Transverse colon (tissue), 4 donors: Measurements from ENCODE around the gene CHD1L. TPM values are rescaled to one million over a fixed set of nuclear protein-coding genes. Genes with fewer than 3 reads are reported as not detected.

Experiments
- DNase-seq: peaks from one replicate; pipeline ENCODE4 v3.0.0-alpha.2; 2019
- H3K27ac ChIP-seq, 4 donors: fragments of 200-600 bp; sonication (generic); 2 replicates each; pipeline ENCODE4 v1.5.1; 2016 to 2018; ENCODE audit warnings: inconsistent platforms in 4 of 4
- H3K27me3 ChIP-seq: fragments of 200-600 bp; sonication (generic); 2 replicates; pipeline ENCODE4 v1.5.1; 2017; ENCODE audit warnings: inconsistent platforms
- H3K36me3 ChIP-seq, 4 donors: fragments of 200-600 bp; sonication (generic); 2 replicates each; pipeline ENCODE4 v1.5.1; 2017 to 2019; ENCODE audit warnings: inconsistent platforms in 4 of 4
- H3K4me1 ChIP-seq, 4 donors: fragments of 200-600 bp; sonication (generic); 2 replicates each; pipeline ENCODE4 v1.5.1; 2017 to 2020; ENCODE audit warnings: inconsistent platforms in 4 of 4
- H3K4me3 ChIP-seq, 4 donors: fragments of 200-600 bp; sonication (generic); 1 replicate in 1 of 4; 2 replicates in 3 of 4; pipeline versions ENCODE4 v1.5.1 to v1.6.1; 2017 to 2019; ENCODE audit warnings: inconsistent platforms in 4 of 4
- H3K9me3 ChIP-seq, 2 donors: fragments of 200-600 bp; sonication (generic); 2 replicates each; pipeline ENCODE4 v1.5.1; 2017 to 2019; ENCODE audit warnings: inconsistent platforms in 2 of 2
- CTCF ChIP-seq, 5 experiments: fragments of 200-600 bp in 3 of 5; fragments of 450-650 bp in 2 of 5; sonication (generic) in 3 of 5; IDR thresholded peaks; 1 replicate in 2 of 5; 2 replicates in 3 of 5; pipeline ENCODE4 v1.5.1; 2016 to 2017; ENCODE audit warnings: antibody characterized with exemption in 5 of 5, inconsistent platforms in 3 of 5, mild to moderate bottlenecking in 2 of 5, moderate library complexity in 1 of 5
- EP300 ChIP-seq: sonication (generic); formaldehyde crosslinking; IDR thresholded peaks from one replicate; pipeline ENCODE4 v1.6.1; 2017; ENCODE audit warnings: antibody characterized with exemption, low read depth
- POLR2A ChIP-seq: fragments of 450-650 bp; IDR thresholded peaks from one replicate; pipeline ENCODE4 v1.6.1; 2016; ENCODE audit warnings: antibody characterized with exemption, mild to moderate bottlenecking, moderate library complexity
- POLR2AphosphoS5 ChIP-seq, 3 donors: sonication (generic); formaldehyde crosslinking; IDR thresholded peaks; one replicate each; pipeline ENCODE4 v1.6.1; 2016; ENCODE audit warnings: antibody characterized with exemption in 3 of 3
- WGBS, 2 donors: methylation state at CpG; one replicate each; pipeline ENCODE4 v1.1.5; 2018; ENCODE audit warnings: low coverage in 1 of 2; 5-methylcytosine and 5-hydroxymethylcytosine counted together
- in situ Hi-C, 4 donors: fragments of 200-750 bp; cut with MboI; loops; one replicate each; pipeline versions ENCODE4 v1.15.0 to v1.15.1; 2017; ENCODE audit warnings: low sequenced_read_pairs in 3 of 4, low pct_ligation_motif_present in 1 of 4, low pct_unique_long_range_greater_than_20kb in 1 of 4
- intact Hi-C: fragments of 100-400 bp; cut with DNase I; formaldehyde crosslinking; loops from one replicate; pipeline ENCODE4 v1.15.1; 2023; ENCODE audit warnings: low total_unique reads
- total RNA-seq, 4 donors: library from RNA; depleted of rRNA; stranded (reverse); fragments of >200 nt; gene quantifications; one replicate each; pipeline ENCODE4 v1.1.0, GENCODE V29; 2016

Gene CHD1L
- total RNA-seq, 4 donors from 2014 or later = 27.1 to 32.9 (median 30.1) TPM

GRCh38 chr1:147264158-147264768 lies 21.8 kb downstream of the CHD1L start:
- in situ Hi-C loops = loop anchor here in 1 of 4 donors (25.0 kb wide), 1 partner anchor 373 kb away; no protein-coding TSS in a partner anchor
- TF ChIP-seq POLR2A = no peak
- no peak for TF ChIP-seq EP300
- TF ChIP-seq POLR2AphosphoS5 (IDR thresholded peaks at IDR 0.05) = no peak
- TF ChIP-seq CTCF (IDR thresholded peaks at IDR 0.05) = no peak
- no peaks in the 10 kb centered on the region for H3K27me3 ChIP-seq
- H3K36me3 ChIP-seq = peaks cover 0 to 41% (median 18%) of the 10 kb centered on the region in 4 donors
- no peaks in the 10 kb centered on the region for H3K4me1 ChIP-seq
- 92 to 100% methylated on average over 2 to 3 of the region's 3 CpGs for WGBS, 2 donors
- no peak for DNase-seq
- H3K9me3 ChIP-seq = no peaks in the 10 kb centered on the region
- no peak overlapping the region for H3K27ac ChIP-seq
- H3K4me3 ChIP-seq = no peak overlapping the region
- intact Hi-C loops = no loop called here

GRCh38 chr1:147266381-147266780 lies 23.9 kb downstream of the CHD1L start:
- in situ Hi-C loops (loop anchor here in 1 of 4 donors (25.0 kb wide), 1 partner anchor 371 kb away; no protein-coding TSS in a partner anchor), intact Hi-C loops (no loop called here)
- peaks cover 0 to 51% (median 16%) of the 10 kb centered on the region in 4 donors for H3K36me3 ChIP-seq
- H3K9me3 ChIP-seq = no peaks in the 10 kb centered on the region
- TF ChIP-seq EP300 = no peak
- TF ChIP-seq CTCF (IDR thresholded peaks at IDR 0.05) = no peak
- TF ChIP-seq POLR2A = no peak
- no peak for TF ChIP-seq POLR2AphosphoS5 (IDR thresholded peaks at IDR 0.05)
- WGBS, 2 donors = 94 to 97% methylated on average over 5 of the region's 5 CpGs
- no peaks in the 10 kb centered on the region for H3K27me3 ChIP-seq
- no peak overlapping the region for H3K4me3 ChIP-seq
- H3K27ac ChIP-seq = no peak overlapping the region
- no peaks in the 10 kb centered on the region for H3K4me1 ChIP-seq
- DNase-seq = no peak

- intact Hi-C loops = no loop called here
- Histone ChIP-seq H3K27me3 (no peaks in the 10 kb centered on the region), H3K4me3 (no peak overlapping the region), H3K36me3 (peaks cover 0 to 45% (median 18%) of the 10 kb centered on the region in 4 donors), H3K4me1 (no peaks in the 10 kb centered on the region), H3K27ac (no peak overlapping the region), H3K9me3 (no peaks in the 10 kb centered on the region)
- DNase-seq = no peak
- TF ChIP-seq CTCF (IDR thresholded peaks at IDR 0.05) (no peak), POLR2A (no peak)
- 94 to 100% methylated on average over 3 to 4 of the region's 4 CpGs for WGBS, 2 donors
- in situ Hi-C loops = loop anchor here in 1 of 4 donors (25.0 kb wide), 1 partner anchor 370 kb away; no protein-coding TSS in a partner anchor
Measured at GRCh38 chr1:147267711-147268110, 25.2 kb downstream of the CHD1L start.

- TF ChIP-seq CTCF (IDR thresholded peaks at IDR 0.05) = no peak
- no peak for TF ChIP-seq POLR2AphosphoS5 (IDR thresholded peaks at IDR 0.05)
- no peak for TF ChIP-seq POLR2A
- TF ChIP-seq EP300 = no peak
- Histone ChIP-seq H3K27ac (no peak overlapping the region), H3K4me1 (peaks cover 0 to 6% (median 3%) of the 10 kb centered on the region in 4 donors), H3K27me3 (no peaks in the 10 kb centered on the region), H3K9me3 (no peaks in the 10 kb centered on the region), H3K4me3 (no peak overlapping the region), H3K36me3 (peaks cover 0 to 39% (median 17%) of the 10 kb centered on the region in 4 donors)
- no peak for DNase-seq
- in situ Hi-C loops (loop anchor here in 2 of 4 donors (10.0 to 25.0 kb wide), 2 partner anchors 114 to 367 kb away; no protein-coding TSS in a partner anchor), intact Hi-C loops (no loop called here)
- WGBS, 2 donors = 52 to 57% methylated on average over 2 of the region's 2 CpGs
Measured at GRCh38 chr1:147270721-147271120, 28.2 kb downstream of the CHD1L start.
